ENCODE measurements around the gene RNF215.

RNF215 gene

GRCh38 chr22:30386960-30387827, at the start of gene RNF215:
TSS of gene RNF215 (minus strand) at chr22:30387411. CDS start at chr22:30387313, 98 bp downstream.
- peak; percentile 42 to 77 (median 65) for DNase-seq (ENCODE audit: low read depth in 3 of 3)

- no peak for DNase-seq (ENCODE audit: low read depth in 3 of 3)
These were observed 49.0 kb upstream of the RNF215 start for GRCh38 chr22:30436196-30436595.

GRCh38 chr22:30435674-30436126, 48.5 kb upstream of the RNF215 start:
- peak; percentile 59 to 71 (median 71) for DNase-seq (ENCODE audit: low read depth in 3 of 3)

GRCh38 chr22:30434843-30435242, 47.6 kb upstream of the RNF215 start:
- no peak for DNase-seq (ENCODE audit: low read depth in 3 of 3)

- DNase-seq (ENCODE audit: low read depth in 3 of 3): no peak
These were observed 46.6 kb upstream of the RNF215 start for GRCh38 chr22:30433773-30434172.

GRCh38 chr22:30433227-30433626, 46.0 kb upstream of the RNF215 start:
- DNase-seq (ENCODE audit: low read depth in 3 of 3): no peak

- DNase-seq (ENCODE audit: low read depth in 3 of 3): no peak
These were observed 45.3 kb upstream of the RNF215 start for GRCh38 chr22:30432520-30432919.

- no peak for DNase-seq (ENCODE audit: low read depth in 3 of 3)
These were observed 44.9 kb upstream of the RNF215 start for GRCh38 chr22:30432096-30432495.

- no peak for DNase-seq (ENCODE audit: low read depth in 3 of 3)
These were observed 43.7 kb upstream of the RNF215 start for GRCh38 chr22:30430933-30431332.

- DNase-seq (ENCODE audit: low read depth in 3 of 3): no peak
These were observed 42.7 kb upstream of the RNF215 start for GRCh38 chr22:30429887-30430286.

- DNase-seq (ENCODE audit: low read depth in 3 of 3): no peak
These were observed 40.7 kb upstream of the RNF215 start for GRCh38 chr22:30427871-30428270.

GRCh38 chr22:30426388-30427353, 39.5 kb upstream of the RNF215 start:
- DNase-seq (ENCODE audit: low read depth in 3 of 3): peak; percentile 73 to 91 (median 81)

GRCh38 chr22:30425616-30426387, 38.6 kb upstream of the RNF215 start, which contains the start of gene MTFP1:
TSS of gene MTFP1 (plus strand) at chr22:30425768. CDS start at chr22:30425880, 112 bp downstream.
- peak in 2 of 3 experiments; percentile 17 to 50 for DNase-seq (ENCODE audit: low read depth in 3 of 3)

GRCh38 chr22:30425327-30425615, 38.1 kb upstream of the RNF215 start:
- DNase-seq (ENCODE audit: low read depth in 3 of 3): no peak

- DNase-seq (ENCODE audit: low read depth in 3 of 3): no peak
These were observed 37.5 kb upstream of the RNF215 start for GRCh38 chr22:30424534-30425326.

GRCh38 chr22:30423959-30424533, 36.8 kb upstream of the RNF215 start:
- peak; percentile 94 to 98 (median 98) for DNase-seq (ENCODE audit: low read depth in 3 of 3)

- DNase-seq (ENCODE audit: low read depth in 3 of 3): peak in 2 of 3 experiments; percentile 17 to 65
These were observed 36.2 kb upstream of the RNF215 start for GRCh38 chr22:30423301-30423958.

- peak in 1 of 3 experiments; percentile 54 for DNase-seq (ENCODE audit: low read depth in 3 of 3)
These were observed 35.5 kb upstream of the RNF215 start for GRCh38 chr22:30422481-30423300.

All from stimulated activated CD4-positive, alpha-beta T cell treated with anti-CD3 and anti-CD28 coated beads, TNF-alpha, amount 100 ng/mL, for 24 hours (primary cell).